Measurements from ENCODE around the gene REEP5.

- TF ChIP-seq CTCF (conservative IDR thresholded peaks at IDR 0.05; ENCODE audit: low read depth, low read length) (no peak), EZH2 (IDR thresholded peaks at IDR 0.05; ENCODE audit: borderline replicate concordance, low read depth, low read length, poor library complexity, severe bottlenecking) (no peak)
Measured at GRCh38 chr5:112883192-112883591, 38.8 kb downstream of the REEP5 start.
